Renal pelvis (tissue), 4 donors: Measurements from ENCODE around the gene TOMM20. TPM values are rescaled to one million over a fixed set of nuclear protein-coding genes. Genes with fewer than 3 reads are reported as not detected.
A peak's percentile ranks its signal among the peaks of the same experiment; 100 is the strongest.
"Not testable (repeated sequence)": the region's sequence is repeated elsewhere in the genome, so short reads cannot be mapped to it uniquely, and the experiment has no call there.

Experiments used
- DNase-seq: peaks from one replicate; pipeline ENCODE4 v3.0.0-alpha.2; 2013
- polyA plus RNA-seq, 3 donors: library from polyadenylated mRNA; unstranded; fragments of 120-200 nt; gene quantifications; one replicate each; pipeline ENCODE4 v1.2.1, GENCODE V29; 2013; ENCODE audit not compliant: insufficient read length in 3 of 3

TOMM20 gene
- polyA plus RNA-seq, 3 donors: 193 to 210 (median 200) TPM

GRCh38 chr1:235106457-235106856 is 22.2 kb downstream of the TOMM20 start:
- DNase-seq: no peak

- DNase-seq: no peak
These were observed 23.3 kb downstream of the TOMM20 start for GRCh38 chr1:235105051-235106043.

- peak; percentile 67 for DNase-seq
These were observed 25.6 kb downstream of the TOMM20 start for GRCh38 chr1:235102993-235103411.

- DNase-seq: no peak
These were observed 26.4 kb downstream of the TOMM20 start for GRCh38 chr1:235102259-235102582.

- no peak for DNase-seq
These were observed 26.9 kb downstream of the TOMM20 start for GRCh38 chr1:235101558-235102258.

- DNase-seq: no peak
These were observed 28.4 kb downstream of the TOMM20 start for GRCh38 chr1:235100194-235100772.

- DNase-seq: no peak
These were observed 29.6 kb downstream of the TOMM20 start for GRCh38 chr1:235098991-235099390.

GRCh38 chr1:235098547-235098946 is 30.1 kb downstream of the TOMM20 start:
- DNase-seq: no peak

- not testable (repeated sequence) for DNase-seq
These were observed 31.1 kb downstream of the TOMM20 start for GRCh38 chr1:235097501-235097900.

- DNase-seq: no peak
These were observed 32.6 kb downstream of the TOMM20 start for GRCh38 chr1:235095938-235096562.

DNA sequence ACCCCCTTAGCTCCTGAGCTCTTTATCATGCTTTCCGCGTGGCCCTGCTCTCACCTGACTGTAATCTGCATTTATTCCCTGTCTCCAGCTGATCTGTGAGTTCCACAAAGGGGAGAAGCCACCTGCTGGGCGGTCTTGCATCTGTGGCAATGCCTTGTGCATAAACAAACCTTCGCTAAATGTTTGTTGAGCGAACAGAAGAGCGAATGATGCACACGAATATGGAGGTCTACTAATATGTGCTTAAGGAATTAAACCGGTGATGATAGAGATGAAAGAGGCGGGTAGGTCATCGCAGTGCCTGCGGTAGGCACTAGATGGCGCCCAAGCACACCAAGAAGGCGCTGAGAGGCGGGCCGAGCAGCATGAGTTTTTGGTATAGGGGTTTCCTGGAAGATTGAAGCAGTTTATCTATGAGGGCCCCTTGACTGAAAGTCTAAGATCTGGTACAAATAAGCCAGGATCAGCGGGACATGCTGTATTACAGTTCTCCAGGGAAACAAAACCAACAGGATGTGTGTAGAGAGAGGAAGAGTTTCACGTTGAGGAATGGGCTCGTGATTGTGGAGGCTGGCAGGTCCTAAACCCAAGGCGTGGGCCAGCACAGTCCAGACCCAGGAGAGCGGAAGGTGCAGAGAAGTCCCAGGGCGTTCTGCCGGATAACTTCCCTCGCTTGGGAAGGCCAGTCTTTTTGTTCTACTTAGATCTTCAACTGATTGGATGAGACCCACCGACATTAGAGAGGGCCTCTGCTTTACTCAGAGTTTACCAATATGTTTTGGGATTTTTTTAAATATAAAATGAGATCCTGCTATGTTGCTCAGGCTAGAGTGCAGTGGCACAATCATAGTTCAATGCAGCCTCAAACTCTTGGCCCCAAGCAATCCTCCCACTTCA is 34.7 kb downstream of the TOMM20 start:
- DNase-seq: peak; percentile 67

DNA sequence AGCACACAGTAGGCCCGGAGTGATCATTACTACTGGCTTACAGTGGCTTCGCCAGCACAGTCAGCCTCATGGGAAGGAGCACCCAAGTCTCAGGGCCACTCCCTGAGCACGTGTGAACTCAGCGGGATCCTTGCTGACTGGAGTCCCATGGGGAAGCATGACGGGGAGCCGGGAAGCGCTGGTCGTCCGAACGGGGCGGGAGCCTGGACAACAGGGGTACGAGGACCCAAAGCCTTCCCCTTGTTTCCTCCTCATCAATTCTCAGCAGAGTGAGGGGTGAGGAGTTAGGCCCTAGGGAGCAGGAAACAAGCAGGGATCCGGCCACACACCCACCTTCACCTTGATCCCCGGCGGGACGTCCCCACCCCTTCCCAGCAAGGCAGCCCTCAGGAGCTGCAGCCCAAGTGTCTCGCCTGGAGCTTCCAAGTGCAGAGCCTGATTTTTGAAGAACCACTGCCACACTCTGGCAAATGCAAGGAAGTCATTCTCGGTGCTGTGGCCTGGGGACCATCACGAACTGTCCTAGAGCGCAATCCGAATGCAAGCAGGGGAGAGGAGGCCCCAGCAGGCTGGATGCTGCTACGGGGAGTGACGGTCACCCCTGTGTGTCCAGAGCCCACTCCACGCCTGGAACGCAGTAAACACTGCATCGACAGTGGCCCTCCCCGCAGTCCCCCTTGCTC is 35.5 kb downstream of the TOMM20 start:
- peak; percentile 80 for DNase-seq

DNA sequence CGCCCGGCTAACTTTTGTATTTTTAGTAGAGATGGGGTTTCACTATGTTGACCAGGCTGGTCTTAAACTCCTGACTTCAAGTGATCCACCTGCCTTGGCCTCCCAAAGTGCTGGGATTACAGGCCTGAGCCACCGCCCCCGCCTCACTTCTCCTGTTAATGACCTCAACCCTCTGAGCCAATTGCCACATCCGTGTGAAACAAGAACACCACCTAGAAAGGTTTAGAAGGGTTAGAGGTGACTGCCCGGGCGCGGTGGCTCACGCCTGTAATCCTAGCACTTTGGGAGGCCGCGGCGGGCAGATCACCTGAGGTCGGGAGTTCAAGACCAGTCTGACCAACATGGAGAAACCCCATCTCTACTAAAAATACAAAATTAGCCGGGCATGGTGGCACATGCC is 36.2 kb downstream of the TOMM20 start:
- not testable (repeated sequence) for DNase-seq

- DNase-seq: not testable (repeated sequence)
These were observed 36.6 kb downstream of the TOMM20 start for GRCh38 chr1:235092045-235092406.

GRCh38 chr1:235091319-235092044 is 37.2 kb downstream of the TOMM20 start:
- not testable (repeated sequence) for DNase-seq

DNA sequence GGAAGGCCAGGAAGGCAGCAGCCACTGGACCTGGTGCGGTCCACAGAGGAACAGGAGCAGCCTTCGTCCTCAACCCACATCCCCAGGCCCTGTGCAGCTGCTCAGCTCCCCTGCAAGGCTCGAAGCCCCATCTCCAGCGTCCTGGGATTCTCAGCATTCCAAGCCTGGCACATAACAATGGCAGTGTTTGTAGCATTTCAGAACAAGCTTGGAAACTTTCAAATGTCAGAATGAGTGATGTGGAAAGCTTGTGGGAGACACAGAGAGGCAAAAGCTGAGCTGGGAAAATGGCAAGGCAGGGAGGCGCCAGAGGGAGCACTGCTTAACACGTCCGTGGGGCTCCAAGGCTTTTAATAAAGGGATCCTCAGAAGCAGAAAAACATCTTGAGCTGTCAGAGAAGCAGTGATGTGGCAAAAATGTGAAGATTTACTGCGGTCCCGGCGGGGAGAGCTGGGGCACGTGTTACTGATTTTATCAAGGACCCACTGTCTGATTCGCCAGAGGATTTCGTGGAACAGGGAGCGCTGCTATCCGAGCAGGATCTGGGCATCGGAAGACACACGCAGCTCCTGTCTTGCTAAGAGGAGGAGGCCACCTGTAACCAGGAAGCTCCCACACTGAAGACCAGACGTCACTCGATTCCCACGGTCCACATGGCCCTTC is 38.1 kb downstream of the TOMM20 start:
- peak; percentile 76 for DNase-seq

GRCh38 chr1:235088907-235089306 is 39.7 kb downstream of the TOMM20 start:
- DNase-seq: no peak

DNA sequence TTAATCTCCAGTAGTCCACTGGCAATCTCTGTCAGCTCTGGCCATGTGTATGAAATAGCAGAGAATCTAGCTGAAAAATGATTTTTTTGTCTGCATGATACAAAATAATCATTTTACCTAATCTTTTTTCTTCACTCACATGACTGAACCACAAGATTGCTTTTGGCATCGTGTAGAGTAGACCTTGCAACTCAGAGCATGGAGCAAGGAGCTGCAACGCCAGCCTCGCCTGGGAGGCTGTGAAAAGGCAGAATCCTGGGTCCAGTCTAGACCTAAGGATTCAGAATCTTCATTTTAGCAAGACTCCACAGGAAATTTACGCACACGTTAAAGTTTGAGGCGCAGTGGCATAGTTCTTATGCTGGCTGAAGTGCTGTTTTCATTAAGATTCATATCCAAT is 40.2 kb downstream of the TOMM20 start:
- DNase-seq: no peak

GRCh38 chr1:235087906-235088305 is 40.7 kb downstream of the TOMM20 start:
- no peak for DNase-seq
